OCI-LY7 (cell line): Measurements from ENCODE around the gene TAOK2. TPM values are rescaled to one million over a fixed set of nuclear protein-coding genes. Genes with fewer than 3 reads are reported as not detected.

Experiments
- BruUV-seq: library from RNA; stranded (reverse); fragments of 400-500 nt; replicated peaks from 2 replicates; lab custom pipeline; 2021; lab: Mats Ljungman, UMichigan
- CTCF ChIA-PET: fragments of 300-600 bp; sonication (Branson Sonifier 250); formaldehyde crosslinking; loops from one replicate; lab custom pipeline; 2022; ENCODE audit warnings: antibody characterized with exemption; ENCODE audit not compliant: unreplicated experiment; lab: Charles Lee
- POLR2A ChIA-PET: fragments of 300-600 bp; sonication (Branson Sonifier 250); formaldehyde crosslinking; loops from one replicate; lab custom pipeline; 2022; ENCODE audit warnings: antibody characterized with exemption; lab: Charles Lee
- DNase-seq: peaks from one replicate; pipeline ENCODE4 v3.0.0-alpha.2; 2015; ENCODE audit warnings: low spot score
- H2AFZ ChIP-seq: fragments of 200-600 bp; sonication (generic), shearing (Covaris generic); 2 replicates; pipeline ENCODE4 v1.6.1; 2014; ENCODE audit warnings: mild to moderate bottlenecking, antibody characterized with exemption, low read length, moderate library complexity
- H3K27ac ChIP-seq: fragments of 200-600 bp; sonication (generic); 2 replicates; pipeline ENCODE4 v1.5.1; 2014; ENCODE audit warnings: mixed run types, low read depth, mild to moderate bottlenecking, moderate library complexity, low read length, inconsistent platforms; ENCODE audit not compliant: poor library complexity, severe bottlenecking
- H3K36me3 ChIP-seq: fragments of 200-600 bp; sonication (generic); 2 replicates; pipeline ENCODE4 v1.6.1; 2014; ENCODE audit warnings: mild to moderate bottlenecking, antibody characterized with exemption, low read length, moderate library complexity, mixed read lengths; ENCODE audit not compliant: insufficient read depth
- H3K4me1 ChIP-seq: fragments of 200-600 bp; sonication (generic); 2 replicates; pipeline ENCODE4 v1.5.1; 2014; ENCODE audit warnings: mild to moderate bottlenecking, low read length; ENCODE audit not compliant: insufficient read depth, poor library complexity, severe bottlenecking
- H3K4me2 ChIP-seq: fragments of 200-600 bp; sonication (generic); 2 replicates; pipeline ENCODE4 v1.6.1; 2014; ENCODE audit warnings: mild to moderate bottlenecking, low read length
- H3K4me3 ChIP-seq: fragments of 200-600 bp; sonication (generic); 2 replicates; pipeline ENCODE4 v1.5.1; 2014; ENCODE audit warnings: mild to moderate bottlenecking, low read depth, low read length; ENCODE audit not compliant: poor library complexity, severe bottlenecking
- H3K79me2 ChIP-seq: fragments of 200-600 bp; sonication (generic); 2 replicates; pipeline ENCODE4 v1.6.1; 2016; ENCODE audit warnings: low read depth, mild to moderate bottlenecking, low read length, moderate library complexity, mixed read lengths; ENCODE audit not compliant: insufficient read depth
- H3K9me2 ChIP-seq: fragments of 200-600 bp; sonication (generic); 2 replicates; pipeline ENCODE4 v1.6.1; 2016; ENCODE audit warnings: mild to moderate bottlenecking, low read length, mixed read lengths; ENCODE audit not compliant: insufficient read depth
- H3K9me3 ChIP-seq: fragments of 200-600 bp; sonication (generic); 2 replicates; pipeline ENCODE4 v1.6.1; 2014; ENCODE audit warnings: mild to moderate bottlenecking, mixed run types, low read length, mixed read lengths
- H4K20me1 ChIP-seq: fragments of 200-600 bp; sonication (generic); 2 replicates; pipeline ENCODE4 v1.6.1; 2014; ENCODE audit warnings: mild to moderate bottlenecking, antibody characterized with exemption, low read length, moderate library complexity, mixed read lengths; ENCODE audit not compliant: insufficient read depth
- EZH2phosphoT487 ChIP-seq: fragments of 200-600 bp; sonication (generic); IDR thresholded peaks from 2 replicates; pipeline ENCODE4 v1.6.1; 2018; ENCODE audit warnings: low read depth, borderline replicate concordance, mild to moderate bottlenecking, mixed run types, antibody characterized with exemption, low read length, moderate library complexity, mixed read lengths
- intact Hi-C: fragments of 100-400 bp; cut with micrococcal nuclease; formaldehyde crosslinking; loops from one replicate; pipeline ENCODE4 v1.10.0; 2022; ENCODE audit not compliant: unreplicated experiment
- total RNA-seq, 2 experiments: library from RNA; depleted of rRNA in 1 of 2; stranded (reverse); fragments of >200 nt in 1 of 2; shearing (Covaris generic) in 1 of 2; gene quantifications; 2 replicates each; pipeline ENCODE4 v1.2.3, GENCODE V29; 2014 to 2022
- TF ChIP-seq, protein P1 (sequence below): fragments of 200-600 bp; sonication (generic); conservative IDR thresholded peaks from 2 replicates; pipeline ENCODE4 v1.5.1; 2014; ENCODE audit warnings: mild to moderate bottlenecking, antibody characterized with exemption, low read length, moderate library complexity, mixed read lengths

Gene TAOK2
- total RNA-seq, 2 experiments from 2014 or later, result 31.7 to 45.0 TPM

- no peaks in the 10 kb centered on the region for H3K9me3 ChIP-seq
- no peak overlapping the region for H3K4me2 ChIP-seq
- H3K4me3 ChIP-seq, result no peak overlapping the region
- no peak overlapping the region for H3K27ac ChIP-seq
- ChIA-PET CTCF (no interaction called here), POLR2A (no interaction called here)
- no peak for DNase-seq
- BruUV-seq, result no TSS peak
- H3K36me3 ChIP-seq, result peaks cover 80% of the 10 kb centered on the region
- H4K20me1 ChIP-seq, result no peaks in the 10 kb centered on the region
- TF ChIP-seq EZH2phosphoT487, result no peak
- TF ChIP-seq, protein P1, sequence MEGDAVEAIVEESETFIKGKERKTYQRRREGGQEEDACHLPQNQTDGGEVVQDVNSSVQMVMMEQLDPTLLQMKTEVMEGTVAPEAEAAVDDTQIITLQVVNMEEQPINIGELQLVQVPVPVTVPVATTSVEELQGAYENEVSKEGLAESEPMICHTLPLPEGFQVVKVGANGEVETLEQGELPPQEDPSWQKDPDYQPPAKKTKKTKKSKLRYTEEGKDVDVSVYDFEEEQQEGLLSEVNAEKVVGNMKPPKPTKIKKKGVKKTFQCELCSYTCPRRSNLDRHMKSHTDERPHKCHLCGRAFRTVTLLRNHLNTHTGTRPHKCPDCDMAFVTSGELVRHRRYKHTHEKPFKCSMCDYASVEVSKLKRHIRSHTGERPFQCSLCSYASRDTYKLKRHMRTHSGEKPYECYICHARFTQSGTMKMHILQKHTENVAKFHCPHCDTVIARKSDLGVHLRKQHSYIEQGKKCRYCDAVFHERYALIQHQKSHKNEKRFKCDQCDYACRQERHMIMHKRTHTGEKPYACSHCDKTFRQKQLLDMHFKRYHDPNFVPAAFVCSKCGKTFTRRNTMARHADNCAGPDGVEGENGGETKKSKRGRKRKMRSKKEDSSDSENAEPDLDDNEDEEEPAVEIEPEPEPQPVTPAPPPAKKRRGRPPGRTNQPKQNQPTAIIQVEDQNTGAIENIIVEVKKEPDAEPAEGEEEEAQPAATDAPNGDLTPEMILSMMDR, result no peak
- no peaks in the 10 kb centered on the region for H3K9me2 ChIP-seq
- H2AFZ ChIP-seq, result no peak overlapping the region
- H3K79me2 ChIP-seq, result no peaks in the 10 kb centered on the region
- intact Hi-C loops, result loop anchor here (10.0 kb wide), 1 partner anchor 384 kb away; the partner anchor contains the start of genes MYL11 and TBC1D10B
- peaks cover 21% of the 10 kb centered on the region for H3K4me1 ChIP-seq
Observed at GRCh38 chr16:29990883-29991570, 17.4 kb downstream of the TAOK2 start.

GRCh38 chr16:29991571-29991904, 17.9 kb downstream of the TAOK2 start:
- H3K9me3 ChIP-seq, result no peaks in the 10 kb centered on the region
- no peaks in the 10 kb centered on the region for H3K9me2 ChIP-seq
- H3K4me1 ChIP-seq, result peaks cover 21% of the 10 kb centered on the region
- ChIA-PET POLR2A (no interaction called here), CTCF (no interaction called here)
- H3K4me2 ChIP-seq, result no peak overlapping the region
- no peak overlapping the region for H3K27ac ChIP-seq
- BruUV-seq, result no TSS peak
- intact Hi-C loops, result loop anchor here (10.0 kb wide), 1 partner anchor 383 kb away; the partner anchor contains the start of genes MYL11 and TBC1D10B
- no peaks in the 10 kb centered on the region for H4K20me1 ChIP-seq
- TF ChIP-seq, protein P1, result no peak
- no peak for TF ChIP-seq EZH2phosphoT487
- DNase-seq, result no peak
- no peak overlapping the region for H3K4me3 ChIP-seq
- peaks cover 3% of the 10 kb centered on the region; the same call in 1 of the 2 replicates for H3K79me2 ChIP-seq
- peaks cover 74% of the 10 kb centered on the region for H3K36me3 ChIP-seq
- H2AFZ ChIP-seq, result no peak overlapping the region

- no peak for TF ChIP-seq EZH2phosphoT487
- TF ChIP-seq, protein P1, result no peak
- DNase-seq, result no peak
- BruUV-seq, result no TSS peak
- peaks cover 74% of the 10 kb centered on the region for H3K36me3 ChIP-seq
- no peak overlapping the region for H3K4me2 ChIP-seq
- no peak overlapping the region for H3K27ac ChIP-seq
- ChIA-PET POLR2A (interaction anchor here (1.3 kb wide), 1 partner anchor 19 kb away, joined by 4 read pairs; the partner anchor contains the start of gene TAOK2), CTCF (no interaction called here)
- no peaks in the 10 kb centered on the region for H3K9me3 ChIP-seq
- no peak overlapping the region for H3K4me3 ChIP-seq
- H3K9me2 ChIP-seq, result no peaks in the 10 kb centered on the region
- H3K4me1 ChIP-seq, result peaks cover 27% of the 10 kb centered on the region
- no peak overlapping the region for H2AFZ ChIP-seq
- H3K79me2 ChIP-seq, result peaks cover 12% of the 10 kb centered on the region; the same call in 1 of the 2 replicates
- intact Hi-C loops, result loop anchor here (10.0 kb wide), 1 partner anchor 382 kb away; the partner anchor contains the start of genes MYL11 and TBC1D10B
- H4K20me1 ChIP-seq, result no peaks in the 10 kb centered on the region
Observed at GRCh38 chr16:29992344-29992967, 18.8 kb downstream of the TAOK2 start.
